HG03354 (cell line): Measurements from ENCODE around the gene SMAD5.
A peak's percentile ranks its signal among the peaks of the same experiment; 100 is the strongest.

ENCODE experiments used
- ATAC-seq: cut with Tn5 transposase; IDR thresholded peaks from one replicate; pipeline ENCODE4 v1.9.1; 2021; ENCODE audit warnings: mild to moderate bottlenecking; ENCODE audit not compliant: unreplicated experiment, poor library complexity, severe bottlenecking

Gene SMAD5

DNA sequence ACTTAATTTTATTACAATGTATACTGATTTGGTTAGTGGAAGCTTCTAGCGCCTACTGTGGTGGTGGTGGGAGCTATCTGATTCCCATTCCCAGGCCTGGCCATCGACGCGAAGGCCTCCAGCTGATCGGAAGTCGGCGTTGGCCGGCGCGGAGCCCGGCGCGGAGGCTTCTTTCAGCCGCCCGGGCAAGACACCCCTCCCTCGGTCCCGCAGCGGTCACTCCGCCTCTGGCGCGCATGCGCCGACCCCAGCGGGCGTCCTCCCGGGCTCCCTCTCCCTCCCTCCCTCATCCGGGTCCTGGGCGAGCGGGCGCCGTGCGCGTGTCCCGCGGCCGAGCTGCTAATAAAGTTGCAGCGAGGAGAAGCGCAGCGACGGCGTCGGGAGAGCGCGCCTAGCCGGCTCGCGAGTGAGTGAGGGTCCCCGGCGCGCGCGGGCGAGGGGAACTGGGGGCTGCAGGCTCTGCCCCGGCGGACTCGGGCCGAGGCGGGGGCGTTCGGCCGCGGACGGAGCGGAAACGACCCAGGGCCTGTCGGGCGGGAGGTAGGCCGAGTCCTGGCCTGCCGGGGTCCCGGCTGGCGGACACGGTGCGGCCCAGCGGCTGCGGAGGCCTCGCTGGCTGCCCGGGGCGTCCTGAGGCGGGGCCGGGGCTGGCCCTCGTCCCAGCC, at the start of gene SMAD5:
TSS of gene SMAD5 (plus strand) at position 289 of the 665 bp plus-strand sequence. CDS start 20,916 bp downstream, outside the sequence.
- ATAC-seq = peak; percentile 94

GRCh38 chr5:136084698-136085097, 47.9 kb upstream of the SMAD5 start:
- ATAC-seq = no peak

- no peak for ATAC-seq
These were observed 45.7 kb upstream of the SMAD5 start for GRCh38 chr5:136086783-136087566.

DNA sequence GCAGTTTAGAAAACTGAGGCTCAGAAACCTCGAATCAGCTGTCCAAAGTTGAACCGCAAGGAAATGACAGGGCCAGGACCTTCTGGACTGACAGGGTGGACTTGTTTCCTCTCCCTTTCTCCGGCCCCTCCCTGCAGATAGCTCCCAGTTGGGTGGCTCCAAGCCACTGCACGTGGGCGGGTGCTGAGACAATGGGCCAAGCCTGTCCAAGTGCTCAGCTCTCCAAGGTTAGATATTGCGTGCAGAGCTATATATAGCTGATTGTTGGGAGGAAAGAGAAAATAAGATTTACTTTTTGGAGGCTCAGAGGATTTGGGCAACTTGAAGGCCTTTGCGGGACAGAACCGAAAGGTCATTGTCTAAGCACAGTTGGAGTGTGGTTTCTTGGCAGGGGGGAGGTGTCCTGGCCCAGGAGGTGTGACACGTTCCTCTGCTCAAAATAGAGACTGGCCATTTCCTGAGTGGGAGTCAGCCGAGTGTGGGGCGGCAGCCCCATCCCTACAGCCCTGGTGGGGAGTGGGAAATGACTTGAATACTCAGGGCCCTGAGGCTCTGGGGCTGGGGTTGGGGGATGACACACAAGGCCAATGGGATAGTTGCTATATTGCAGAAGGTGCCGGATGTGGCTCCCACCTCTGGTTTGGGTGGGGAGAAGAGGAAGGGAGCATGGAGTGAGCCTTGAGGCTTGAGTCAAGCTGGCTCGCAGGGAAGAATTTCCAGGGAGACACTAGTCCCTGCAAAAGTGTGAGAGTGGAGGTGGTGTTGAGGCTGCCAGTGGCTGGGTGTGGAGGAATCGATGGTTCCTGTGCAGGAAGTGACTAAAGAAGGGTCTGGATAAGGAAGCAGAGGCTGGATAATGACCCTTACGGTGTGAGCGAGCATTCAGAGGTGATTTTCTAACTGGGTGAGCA, 44.4 kb upstream of the SMAD5 start:
- ATAC-seq = no peak

GRCh38 chr5:136089791-136090190, 42.9 kb upstream of the SMAD5 start:
- no peak for ATAC-seq

GRCh38 chr5:136090319-136090718, 42.3 kb upstream of the SMAD5 start:
- no peak for ATAC-seq

- ATAC-seq = no peak
These were observed 38.3 kb upstream of the SMAD5 start for GRCh38 chr5:136094189-136094912.

- ATAC-seq = no peak
These were observed 37.6 kb upstream of the SMAD5 start for GRCh38 chr5:136094913-136095641.

- ATAC-seq = no peak
These were observed 34.5 kb upstream of the SMAD5 start for GRCh38 chr5:136098176-136098575.

DNA sequence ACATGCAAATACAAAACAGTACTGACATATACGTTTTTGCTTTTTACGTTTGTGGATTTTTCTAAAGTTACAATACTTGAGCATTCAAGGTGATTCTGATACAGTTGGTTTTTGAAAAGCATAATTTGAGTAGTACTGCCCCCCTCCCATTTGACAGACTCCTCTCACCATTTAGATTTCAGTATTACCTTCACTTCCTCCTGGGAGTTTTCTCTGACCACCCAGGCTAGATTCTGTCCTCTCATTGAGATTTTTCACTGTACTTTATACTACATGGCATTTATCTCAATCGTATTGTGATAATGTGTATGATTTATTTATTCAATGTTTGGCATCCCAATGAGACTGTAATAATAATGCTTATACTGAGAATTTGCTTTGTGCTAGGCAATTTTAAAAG, 32.8 kb upstream of the SMAD5 start:
- ATAC-seq = no peak

DNA sequence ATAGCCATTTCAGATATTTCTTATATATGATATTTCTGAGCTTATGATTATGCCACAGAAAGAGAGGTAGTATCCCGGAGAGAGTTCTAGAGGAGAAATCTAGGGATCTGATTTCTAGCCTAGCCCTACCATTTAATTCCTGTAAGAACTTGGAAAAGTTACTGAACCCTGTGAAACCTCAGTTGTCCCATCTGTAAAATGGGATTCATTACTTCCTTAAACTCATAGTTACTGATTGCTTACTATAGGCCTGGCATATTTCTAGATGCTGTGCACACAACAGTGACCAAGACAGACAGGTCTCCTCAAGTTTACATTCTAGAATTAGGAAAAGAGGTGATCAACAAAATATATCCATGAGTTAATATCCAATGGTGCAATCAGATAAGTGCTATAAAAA, 30.8 kb upstream of the SMAD5 start:
- no peak for ATAC-seq

DNA sequence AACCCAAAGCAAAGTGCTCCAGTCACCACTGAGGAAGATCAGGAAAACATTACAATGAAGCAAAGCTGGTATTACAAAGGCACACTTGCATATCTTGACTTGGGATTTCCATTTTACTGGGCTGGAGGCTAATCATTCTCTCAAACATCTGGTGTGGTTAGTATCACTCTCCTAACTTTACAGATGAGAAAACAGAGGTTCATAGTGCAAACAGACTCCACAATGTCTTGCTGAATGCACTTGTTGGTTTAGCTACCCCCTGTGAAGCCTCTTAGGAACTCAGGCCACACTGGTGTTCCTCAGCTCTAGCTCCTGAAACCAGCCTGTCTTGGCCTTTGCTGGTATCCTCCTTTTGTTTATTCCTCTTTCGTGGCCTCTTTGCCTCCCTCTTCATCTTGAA, 29.5 kb upstream of the SMAD5 start:
- peak; percentile 73 for ATAC-seq

DNA sequence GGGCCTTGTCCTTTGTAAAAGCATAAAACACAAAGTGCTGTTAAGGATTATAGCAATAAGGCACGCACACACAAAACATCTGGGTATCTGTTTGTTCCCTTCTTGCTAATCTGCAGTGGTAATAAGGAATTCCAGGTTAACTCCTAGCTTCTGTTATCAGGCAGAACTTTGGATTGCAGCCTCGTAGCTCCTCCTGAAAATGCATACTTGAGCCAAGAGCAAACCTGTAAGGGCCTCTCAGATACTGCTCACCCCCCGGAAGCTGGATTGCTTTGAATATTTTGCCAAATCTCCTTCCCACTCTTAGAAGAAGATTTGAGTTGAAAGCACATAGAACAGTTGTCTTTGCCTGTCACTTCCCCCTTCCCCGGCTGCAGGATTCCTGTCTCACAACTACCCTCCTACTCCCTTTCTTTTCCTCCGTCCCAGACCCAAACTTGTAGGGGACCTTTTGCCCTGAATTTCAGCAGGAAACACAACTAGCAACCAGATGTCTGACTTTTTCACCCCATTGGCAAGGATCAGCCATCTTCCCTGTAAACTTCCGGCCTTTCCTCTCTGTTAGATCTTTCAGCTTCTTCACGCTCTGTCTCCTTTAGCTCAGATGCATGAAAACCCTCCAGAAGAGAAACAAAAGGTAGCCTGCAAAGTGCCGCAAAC, 28.2 kb upstream of the SMAD5 start:
- ATAC-seq = no peak

DNA sequence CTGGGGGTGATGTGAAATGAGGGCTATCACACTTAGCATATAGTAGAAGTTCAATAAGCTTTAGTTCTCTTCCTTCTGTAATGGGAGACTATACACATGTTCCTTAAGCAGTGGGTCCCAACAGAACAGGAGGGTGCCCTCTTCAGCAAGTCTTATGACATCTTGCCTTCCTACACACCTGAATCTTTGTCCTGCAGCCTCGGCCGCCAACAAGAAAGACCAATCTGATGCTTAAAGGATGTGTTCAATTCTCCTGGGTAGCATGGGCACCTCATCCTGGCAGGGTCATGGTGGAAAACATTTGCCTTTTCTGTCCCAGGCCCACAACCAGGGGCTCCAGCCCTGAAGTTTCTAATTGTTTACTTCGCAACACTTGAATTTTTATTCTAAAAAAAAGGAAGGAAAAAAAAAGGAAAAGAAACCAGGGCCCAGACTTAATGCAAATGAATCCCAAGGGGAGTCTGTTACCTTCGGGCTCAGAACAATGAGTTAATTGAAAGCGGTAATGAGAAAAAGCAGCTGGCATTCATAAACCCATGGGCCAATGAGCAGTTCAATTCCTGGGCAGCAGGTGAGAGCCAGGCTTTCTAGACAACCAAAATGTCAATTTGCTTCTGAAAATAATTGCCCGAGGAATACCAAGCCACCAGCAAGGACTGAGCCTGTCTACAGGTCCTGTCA, 26.2 kb upstream of the SMAD5 start:
- ATAC-seq = no peak

DNA sequence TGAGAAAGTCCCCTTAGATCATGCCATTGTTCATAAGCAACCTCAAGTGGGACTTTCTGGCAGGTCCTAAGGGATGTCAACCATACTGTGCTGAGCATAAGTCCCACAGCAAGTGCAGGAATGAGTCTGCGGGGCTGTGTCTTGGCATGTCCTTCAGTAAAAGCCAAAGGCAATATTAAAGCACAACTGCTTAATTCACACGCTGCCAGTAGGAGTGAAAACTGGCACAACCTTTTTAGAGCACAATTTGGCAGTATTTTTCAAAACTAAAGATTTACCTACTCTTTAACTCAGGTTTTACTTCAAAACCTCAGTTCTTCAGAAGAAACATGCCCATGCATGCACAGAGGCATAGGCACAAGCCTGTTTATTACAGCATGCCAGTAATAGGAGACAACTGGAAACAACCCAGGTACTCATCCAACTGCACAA, 24.4 kb upstream of the SMAD5 start:
- no peak for ATAC-seq

GRCh38 chr5:136108766-136109165, 23.9 kb upstream of the SMAD5 start:
- ATAC-seq = no peak

- ATAC-seq = no peak
These were observed 23.1 kb upstream of the SMAD5 start for GRCh38 chr5:136109453-136110135.
